HCT116 (cell line): ENCODE data around the gene ACOXL. TPM values are rescaled to one million over a fixed set of nuclear protein-coding genes. Genes with fewer than 3 reads are reported as not detected.

Source experiments
- ATAC-seq: fragments of 200-7000 bp; cut with Tn5 transposase; 2 replicates; pipeline ENCODE4 v1.9.1; 2020; ENCODE audit warnings: mild to moderate bottlenecking, moderate library complexity
- BruUV-seq: library from RNA; stranded (reverse); fragments of 400-500 nt; replicated peaks from 2 replicates; lab custom pipeline; 2021; lab: Mats Ljungman, UMichigan
- CTCF ChIA-PET: fragments of 300-600 bp; sonication (Branson Sonifier 250); formaldehyde crosslinking; loops from one replicate; lab custom pipeline; 2021; ENCODE audit warnings: antibody characterized with exemption; lab: Charles Lee
- POLR2A ChIA-PET: fragments of 300-600, 350-600 bp; sonication (Branson Sonifier 250); formaldehyde crosslinking; loops from one replicate; lab custom pipeline; 2021; ENCODE audit warnings: antibody characterized with exemption; lab: Charles Lee
- RAD21 ChIA-PET, 2 experiments: fragments of 300-600 bp; sonication (Branson Sonifier 250); formaldehyde crosslinking; loops; one replicate each; lab custom pipeline; 2023; ENCODE audit warnings: low total read pairs in 2 of 2; ENCODE audit not compliant: uncharacterized antibody in 2 of 2, unreplicated experiment in 2 of 2, low non-redundant PET in 1 of 2; lab: Charles Lee
- DNase-seq: peaks from one replicate; pipeline ENCODE4 v3.0.0-alpha.2; 2010; ENCODE audit warnings: low read depth, low spot score
- H2AFZ ChIP-seq: fragments of 200-600 bp; shearing (Covaris generic), sonication (generic); 2 replicates; pipeline ENCODE4 v1.6.1; 2017; ENCODE audit warnings: low read depth, mixed run types, mixed read lengths, antibody characterized with exemption, low read length; ENCODE audit not compliant: poor library complexity, severe bottlenecking
- H3K27ac ChIP-seq: 2 replicates; pipeline ENCODE4 v1.5.1; 2012; ENCODE audit warnings: low read depth, low read length
- H3K27me3 ChIP-seq: fragments of 200-600 bp; sonication (generic); 2 replicates; pipeline ENCODE4 v1.6.1; 2016; ENCODE audit warnings: mixed run types, low read length, mixed read lengths; ENCODE audit not compliant: insufficient read depth
- H3K36me3 ChIP-seq, 2 experiments: fragments of 200-500 bp in 1 of 2; fragments of 200-600 bp in 1 of 2; sonication (Bioruptor generic) in 1 of 2; sonication (generic) in 1 of 2; 2 replicates each; pipeline versions ENCODE4 v1.5.1 to v1.6.1; 2014 to 2016; ENCODE audit warnings: low read length in 2 of 2, inconsistent platforms in 1 of 2, mixed read lengths in 1 of 2, mixed run types in 1 of 2; ENCODE audit not compliant: insufficient read depth in 2 of 2, control insufficient read depth in 1 of 2
- H3K4me1 ChIP-seq, 2 experiments: fragments of 200-600 bp in 1 of 2; sonication (generic) in 1 of 2; 2 replicates each; pipeline versions ENCODE4 v1.5.1 to v1.6.1; 2012 to 2017; ENCODE audit warnings: low read length in 2 of 2, inconsistent platforms in 1 of 2, mild to moderate bottlenecking in 1 of 2, mixed read lengths in 1 of 2, mixed run types in 1 of 2, moderate library complexity in 1 of 2; ENCODE audit not compliant: insufficient read depth in 2 of 2, control insufficient read depth in 1 of 2
- H3K4me2 ChIP-seq: fragments of 200-600 bp; sonication (generic); 2 replicates; pipeline ENCODE4 v1.6.1; 2017; ENCODE audit warnings: mixed run types, low read length, mixed read lengths
- H3K4me3 ChIP-seq, 2 experiments: fragments of 200-600 bp in 1 of 2; sonication (generic) in 1 of 2; replicated peaks in 1 of 2; 2 replicates each; pipeline ENCODE4 v1.5.1; 2011 to 2016; ENCODE audit warnings: low read length in 2 of 2, control low read depth in 1 of 2, low read depth in 1 of 2, mild to moderate bottlenecking in 1 of 2, mixed read lengths in 1 of 2, mixed run types in 1 of 2
- H3K79me2 ChIP-seq: fragments of 200-600 bp; sonication (generic); 2 replicates; pipeline ENCODE4 v1.6.1; 2017; ENCODE audit warnings: mild to moderate bottlenecking, mixed run types, low read length, moderate library complexity, mixed read lengths; ENCODE audit not compliant: insufficient read depth
- H3K9ac ChIP-seq: fragments of 200-600 bp; sonication (generic); 2 replicates; pipeline ENCODE4 v1.6.1; 2016; ENCODE audit warnings: low read length, mixed read lengths
- H3K9me2 ChIP-seq: fragments of 200-600 bp; sonication (generic), shearing (Covaris generic); 2 replicates; pipeline ENCODE4 v1.6.1; 2017; ENCODE audit warnings: mixed run types, mild to moderate bottlenecking, moderate library complexity; ENCODE audit not compliant: insufficient read depth
- H3K9me3 ChIP-seq, 2 experiments: fragments of 200-500 bp in 1 of 2; fragments of 200-600 bp in 1 of 2; sonication (Bioruptor generic) in 1 of 2; sonication (generic) in 1 of 2; 2 replicates each; pipeline ENCODE4 v1.6.1; 2014 to 2017; ENCODE audit warnings: low read length in 2 of 2, mixed read lengths in 2 of 2, inconsistent platforms in 1 of 2, low read depth in 1 of 2, mild to moderate bottlenecking in 1 of 2, mixed run types in 1 of 2, moderate library complexity in 1 of 2; ENCODE audit not compliant: control insufficient read depth in 1 of 2, insufficient read depth in 1 of 2
- H4K20me1 ChIP-seq: fragments of 200-600 bp; sonication (generic), shearing (Covaris generic); 2 replicates; pipeline ENCODE4 v1.6.1; 2017; ENCODE audit warnings: mixed run types, mild to moderate bottlenecking, moderate library complexity; ENCODE audit not compliant: insufficient read depth
- CBX3 ChIP-seq: IDR thresholded peaks from 2 replicates; pipeline ENCODE4 v1.6.1; 2012; ENCODE audit warnings: low read depth
- CEBPB ChIP-seq: IDR thresholded peaks from 2 replicates; pipeline ENCODE4 v1.6.1; 2012; ENCODE audit warnings: low read depth
- EGR1 ChIP-seq: IDR thresholded peaks from 2 replicates; pipeline ENCODE4 v1.6.1; 2012; ENCODE audit warnings: low read depth
- EZH2 ChIP-seq: fragments of 200-600 bp; sonication (generic); IDR thresholded peaks from 2 replicates; pipeline ENCODE4 v1.6.1; 2017; ENCODE audit warnings: antibody characterized with exemption, mixed run types
- EZH2phosphoT487 ChIP-seq: fragments of 200-600 bp; IDR thresholded peaks from 2 replicates; pipeline ENCODE4 v1.6.1; 2018; ENCODE audit warnings: antibody characterized with exemption, borderline replicate concordance
- FOSL1 ChIP-seq: IDR thresholded peaks from 2 replicates; pipeline ENCODE4 v1.6.1; 2012; ENCODE audit warnings: low read depth
- SIN3A ChIP-seq: IDR thresholded peaks from 2 replicates; pipeline ENCODE4 v1.6.1; 2012; ENCODE audit warnings: low read depth
- SP1 ChIP-seq: IDR thresholded peaks from 2 replicates; pipeline ENCODE4 v1.6.1; 2012; ENCODE audit warnings: low read depth
- SRF ChIP-seq: IDR thresholded peaks from 2 replicates; pipeline ENCODE4 v1.6.1; 2012; ENCODE audit warnings: low read depth
- ZFX ChIP-seq: fragments of 450-650 bp; IDR thresholded peaks from 2 replicates; pipeline ENCODE4 v1.6.1; 2017
- intact Hi-C: fragments of 100-400 bp; cut with micrococcal nuclease; formaldehyde crosslinking; loops from 2 replicates; pipeline ENCODE4 v1.10.0; 2022
- total RNA-seq: library from RNA; stranded (reverse); gene quantifications from one replicate; pipeline ENCODE4 v1.2.1, GENCODE V29; 2021; ENCODE audit not compliant: unreplicated experiment
- TF ChIP-seq, protein P1 (sequence below): IDR thresholded peaks from 2 replicates; pipeline ENCODE4 v1.6.1; 2012

The ACOXL gene
- total RNA-seq, 1 experiment from 2014 or later: 5.5 TPM

DNA sequence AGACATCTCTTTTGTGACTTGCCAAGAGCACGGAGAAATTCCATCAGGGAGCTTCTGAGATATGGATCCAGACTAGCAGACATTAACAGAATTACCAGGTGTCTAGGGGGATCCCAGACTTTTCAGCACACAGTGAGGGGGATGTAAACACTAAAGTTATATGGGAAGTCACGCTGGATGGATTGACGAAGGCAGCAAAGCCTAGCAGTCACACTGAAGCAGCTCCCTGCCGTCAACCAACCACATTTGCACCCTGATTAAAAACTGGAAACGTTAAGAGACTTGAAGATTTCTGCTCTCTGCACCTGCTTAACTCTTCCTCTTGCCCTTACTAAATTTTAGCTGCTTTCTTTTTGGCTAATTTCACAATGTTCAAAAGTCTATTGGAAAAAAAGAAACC is 325.9 kb downstream of the ACOXL start:
- H3K27me3 ChIP-seq: no peaks in the 10 kb centered on the region
- TF ChIP-seq SIN3A: no peak
- TF ChIP-seq FOSL1: no peak
- TF ChIP-seq SP1: no peak
- TF ChIP-seq CEBPB: no peak
- no peak for TF ChIP-seq EZH2phosphoT487
- no peak for TF ChIP-seq CBX3
- TF ChIP-seq, protein P1, sequence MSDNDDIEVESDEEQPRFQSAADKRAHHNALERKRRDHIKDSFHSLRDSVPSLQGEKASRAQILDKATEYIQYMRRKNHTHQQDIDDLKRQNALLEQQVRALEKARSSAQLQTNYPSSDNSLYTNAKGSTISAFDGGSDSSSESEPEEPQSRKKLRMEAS: no peak
- no peak for TF ChIP-seq EZH2
- no peak for TF ChIP-seq SRF
- TF ChIP-seq ZFX: no peak
- TF ChIP-seq EGR1: no peak
- TF ChIP-seq, all 23 proteins: peak for 0
- H3K9me2 ChIP-seq: no peaks in the 10 kb centered on the region
- H3K79me2 ChIP-seq: no peaks in the 10 kb centered on the region
- H3K4me1 ChIP-seq: no peaks in the 10 kb centered on the region
- no peak for DNase-seq
- no peaks in the 10 kb centered on the region for H4K20me1 ChIP-seq
- CTCF ChIA-PET: no interaction called here
- no peaks in the 10 kb centered on the region for H3K9me3 ChIP-seq
- no peak overlapping the region for H2AFZ ChIP-seq
- POLR2A ChIA-PET: no interaction called here
- no peaks in the 10 kb centered on the region for H3K36me3 ChIP-seq
- H3K27ac ChIP-seq: no peak overlapping the region
- H3K9ac ChIP-seq: no peak overlapping the region
- no TSS peak for BruUV-seq
- ATAC-seq: no peak
- intact Hi-C loops: no loop called here
- RAD21 ChIA-PET: no interaction called here
- H3K4me3 ChIP-seq: no peak overlapping the region
- no peak overlapping the region for H3K4me2 ChIP-seq

DNA sequence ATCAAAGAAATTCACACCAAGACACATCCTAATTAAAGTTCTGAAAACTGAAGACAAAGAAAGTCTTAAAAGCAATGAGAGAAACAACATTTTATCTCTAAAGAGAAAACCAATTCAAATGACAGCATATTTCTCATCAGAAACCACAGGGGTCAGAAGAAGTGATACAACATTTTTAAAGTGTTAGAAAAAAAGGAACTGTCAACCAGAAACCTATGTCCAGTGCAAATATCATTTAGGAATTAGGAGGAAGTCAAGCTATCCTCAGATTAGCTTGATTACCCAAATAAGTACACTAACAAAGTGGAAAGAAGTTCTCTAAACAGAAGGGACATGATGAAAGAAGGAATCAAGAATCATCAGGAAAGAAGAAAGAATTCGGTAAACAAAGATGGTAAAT is 328.8 kb downstream of the ACOXL start:
- RAD21 ChIA-PET: no interaction called here
- no peaks in the 10 kb centered on the region for H4K20me1 ChIP-seq
- POLR2A ChIA-PET: no interaction called here
- no peak for TF ChIP-seq CBX3
- no peaks in the 10 kb centered on the region for H3K4me1 ChIP-seq
- no peak overlapping the region for H3K4me2 ChIP-seq
- CTCF ChIA-PET: no interaction called here
- ATAC-seq (no peak), DNase-seq (no peak)
- H3K9me3 ChIP-seq: no peaks in the 10 kb centered on the region
- H3K27ac ChIP-seq: no peak overlapping the region
- H3K79me2 ChIP-seq: no peaks in the 10 kb centered on the region
- no peaks in the 10 kb centered on the region for H3K9me2 ChIP-seq
- intact Hi-C loops: no loop called here
- no TSS peak for BruUV-seq
- H3K4me3 ChIP-seq: no peak overlapping the region
- H3K36me3 ChIP-seq: no peaks in the 10 kb centered on the region
- H2AFZ ChIP-seq: no peak overlapping the region
- no peaks in the 10 kb centered on the region for H3K27me3 ChIP-seq
- H3K9ac ChIP-seq: no peak overlapping the region
